ENCODE data around the gene ANKS3. TPM values are rescaled to one million over a fixed set of nuclear protein-coding genes. Genes with fewer than 3 reads are reported as not detected.
A peak's percentile ranks its signal among the peaks of the same experiment; 100 is the strongest.

ANKS3 gene
- total RNA-seq, 4 donors from 2014 or later, result 6.7 to 16.6 (median 9.0) TPM

DNA sequence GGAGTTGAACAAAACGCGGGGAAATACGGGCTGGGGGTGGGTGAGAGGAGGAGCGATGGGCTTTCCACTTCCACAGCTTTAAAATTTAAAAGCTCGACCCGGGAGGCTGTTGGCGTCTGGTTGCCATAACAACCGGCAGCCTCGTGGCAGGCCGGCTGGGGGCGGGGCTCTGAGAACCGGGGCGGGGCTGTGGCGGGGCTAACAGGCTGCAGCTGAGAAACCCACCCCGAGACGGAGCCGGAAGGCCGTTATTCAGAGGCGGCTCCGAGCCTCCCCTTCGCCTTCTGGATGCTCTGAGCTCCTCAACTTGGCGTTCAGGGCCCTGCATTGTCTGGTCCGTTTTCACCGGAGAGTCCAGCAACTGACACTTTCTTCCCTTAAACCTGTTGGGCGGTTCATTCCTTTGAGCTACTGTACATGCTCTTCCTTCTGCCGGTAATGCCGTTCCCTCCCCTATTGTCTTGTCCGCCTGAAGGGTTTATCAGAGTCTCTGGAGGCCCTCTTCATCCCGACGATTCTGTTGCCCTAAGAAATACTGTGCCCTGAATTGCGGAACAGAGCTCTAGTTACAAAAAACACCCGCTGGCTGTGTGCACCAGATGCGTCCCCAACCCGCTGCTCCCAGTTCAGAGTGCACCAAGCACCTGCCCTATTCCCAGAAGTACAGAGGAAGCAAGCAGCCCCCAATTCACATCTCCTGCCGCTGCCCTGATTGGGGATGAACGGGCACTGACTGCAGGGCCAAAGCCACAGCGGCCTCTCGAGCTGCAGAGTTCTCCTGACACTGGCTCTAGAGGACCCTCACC is 862 bp upstream of the ANKS3 start:
- peak overlapping the region; percentile 92 to 100 (median 92) for H3K4me3 ChIP-seq
- peaks cover 0 to 4% of the 10 kb centered on the region in 2 donors for H3K36me3 ChIP-seq
- intact Hi-C loops (cut with DNase I; ENCODE audit: low total_unique reads) (loop anchor here (1.0 to 2.0 kb wide), 6 partner anchors 33 to 221 kb away; partner anchors contain the start of genes MGRN1, NUDT16L1 and ROGDI), in situ Hi-C loops (cut with MboI; ENCODE audit: low sequenced_read_pairs in 4 of 4) (no loop called here)
- H3K9me3 ChIP-seq, result no peaks in the 10 kb centered on the region
- H3K4me1 ChIP-seq, result peaks cover 13 to 16% of the 10 kb centered on the region in 2 donors
- ATAC-seq (peak; percentile 75 to 78), DNase-seq (peak; percentile 73 to 79)
- H3K27me3 ChIP-seq, result no peaks in the 10 kb centered on the region
- TF ChIP-seq, protein P1, sequence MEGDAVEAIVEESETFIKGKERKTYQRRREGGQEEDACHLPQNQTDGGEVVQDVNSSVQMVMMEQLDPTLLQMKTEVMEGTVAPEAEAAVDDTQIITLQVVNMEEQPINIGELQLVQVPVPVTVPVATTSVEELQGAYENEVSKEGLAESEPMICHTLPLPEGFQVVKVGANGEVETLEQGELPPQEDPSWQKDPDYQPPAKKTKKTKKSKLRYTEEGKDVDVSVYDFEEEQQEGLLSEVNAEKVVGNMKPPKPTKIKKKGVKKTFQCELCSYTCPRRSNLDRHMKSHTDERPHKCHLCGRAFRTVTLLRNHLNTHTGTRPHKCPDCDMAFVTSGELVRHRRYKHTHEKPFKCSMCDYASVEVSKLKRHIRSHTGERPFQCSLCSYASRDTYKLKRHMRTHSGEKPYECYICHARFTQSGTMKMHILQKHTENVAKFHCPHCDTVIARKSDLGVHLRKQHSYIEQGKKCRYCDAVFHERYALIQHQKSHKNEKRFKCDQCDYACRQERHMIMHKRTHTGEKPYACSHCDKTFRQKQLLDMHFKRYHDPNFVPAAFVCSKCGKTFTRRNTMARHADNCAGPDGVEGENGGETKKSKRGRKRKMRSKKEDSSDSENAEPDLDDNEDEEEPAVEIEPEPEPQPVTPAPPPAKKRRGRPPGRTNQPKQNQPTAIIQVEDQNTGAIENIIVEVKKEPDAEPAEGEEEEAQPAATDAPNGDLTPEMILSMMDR (IDR thresholded peaks at IDR 0.05 in 4 of 5, conservative IDR thresholded peaks at IDR 0.05 in 1 of 5), result no peak
- TF ChIP-seq POLR2A (IDR thresholded peaks at IDR 0.05), result no peak
- H3K27ac ChIP-seq, result peak overlapping the region; percentile 84 to 97 (median 85)

DNA sequence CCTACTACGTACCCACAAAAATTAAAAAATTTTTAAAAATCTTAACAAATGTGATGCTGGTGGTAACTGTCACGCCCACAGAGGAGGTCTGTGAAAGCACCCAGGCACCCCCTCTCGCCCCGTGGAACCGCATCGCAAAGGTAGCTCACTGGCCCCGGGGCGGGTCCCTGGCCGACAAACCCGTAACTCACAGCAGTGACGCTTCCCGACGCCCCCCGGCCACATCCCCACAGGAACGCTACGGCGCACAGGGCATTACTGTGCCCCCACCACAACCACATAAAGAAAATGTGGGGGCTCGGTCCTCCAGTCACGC is 366 bp downstream of the ANKS3 start:
- no peak for TF ChIP-seq POLR2A (IDR thresholded peaks at IDR 0.05)
- TF ChIP-seq, protein P1 (IDR thresholded peaks at IDR 0.05 in 4 of 5, conservative IDR thresholded peaks at IDR 0.05 in 1 of 5), result no peak
- Histone ChIP-seq H3K4me1 (peaks cover 13 to 16% of the 10 kb centered on the region in 2 donors), H3K4me3 (peak overlapping the region; percentile 92 to 100 (median 92)), H3K27ac (peak overlapping the region; percentile 84 to 97 (median 85)), H3K27me3 (no peaks in the 10 kb centered on the region), H3K9me3 (no peaks in the 10 kb centered on the region), H3K36me3 (peaks cover 0 to 14% of the 10 kb centered on the region in 2 donors)
- intact Hi-C loops (cut with DNase I; ENCODE audit: low total_unique reads) (loop anchor here (1.0 to 2.0 kb wide), 6 partner anchors 35 to 223 kb away; partner anchors contain the start of genes MGRN1, NUDT16L1 and ROGDI), in situ Hi-C loops (cut with MboI; ENCODE audit: low sequenced_read_pairs in 4 of 4) (no loop called here)
- ATAC-seq (no peak), DNase-seq (no peak)

DNA sequence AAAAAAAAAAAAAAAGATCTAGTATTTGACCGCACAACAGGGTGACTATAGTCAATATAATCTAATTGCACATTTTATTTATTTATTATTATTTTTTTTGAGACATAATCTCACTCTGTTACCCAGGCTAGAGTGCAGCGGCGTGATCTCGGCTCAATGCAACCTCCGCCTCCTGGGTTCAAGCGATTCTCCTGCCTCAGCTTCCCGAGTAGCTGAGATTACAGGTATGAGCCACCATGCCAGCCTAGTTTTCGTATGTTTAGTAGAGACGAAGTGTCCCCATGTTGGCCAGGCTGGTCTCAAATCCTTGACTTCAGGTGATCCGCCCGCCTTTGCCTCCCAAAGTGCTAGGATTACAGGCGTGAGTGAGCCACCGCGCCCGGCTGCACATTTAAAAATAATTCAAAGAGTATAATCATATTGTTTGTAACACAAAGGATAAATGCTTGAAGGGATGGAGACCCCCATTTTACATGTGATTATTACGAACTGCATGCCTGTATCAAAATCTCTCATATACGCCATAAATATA is 794 bp downstream of the ANKS3 start:
- in situ Hi-C loops (cut with MboI; ENCODE audit: low sequenced_read_pairs in 4 of 4) (no loop called here), intact Hi-C loops (cut with DNase I; ENCODE audit: low total_unique reads) (no loop called here)
- Histone ChIP-seq H3K27ac (peak overlapping the region; percentile 84 to 97 (median 85)), H3K4me1 (peaks cover 13 to 16% of the 10 kb centered on the region in 2 donors), H3K9me3 (no peaks in the 10 kb centered on the region), H3K27me3 (no peaks in the 10 kb centered on the region), H3K36me3 (peaks cover 0 to 19% of the 10 kb centered on the region in 2 donors), H3K4me3 (peak overlapping the region; percentile 92 to 100 (median 92))
- DNase-seq (no peak), ATAC-seq (no peak)
- TF ChIP-seq, protein P1 (IDR thresholded peaks at IDR 0.05 in 4 of 5, conservative IDR thresholded peaks at IDR 0.05 in 1 of 5), result no peak
- TF ChIP-seq POLR2A (IDR thresholded peaks at IDR 0.05), result no peak

DNA sequence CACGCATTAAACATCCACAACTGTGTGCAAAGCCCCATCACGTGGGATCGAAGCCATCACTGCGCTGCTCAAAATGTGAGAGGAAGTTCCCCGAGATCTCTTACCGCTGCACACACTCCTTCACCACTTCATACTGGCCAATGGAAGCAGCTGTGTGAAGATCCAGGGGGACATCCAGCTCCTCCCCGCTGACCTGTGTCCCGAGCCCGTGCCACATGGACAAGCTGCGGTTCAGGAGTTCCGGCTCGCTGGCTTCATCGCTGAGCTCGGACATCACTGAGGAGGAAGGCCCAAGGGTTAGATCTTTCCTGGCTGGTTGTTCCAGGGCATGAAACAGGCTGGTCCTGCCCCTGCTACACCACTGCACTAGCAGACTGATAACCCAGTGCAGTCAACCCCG is 4.2 kb downstream of the ANKS3 start:
- no peak for TF ChIP-seq POLR2A (IDR thresholded peaks at IDR 0.05)
- TF ChIP-seq, protein P1 (IDR thresholded peaks at IDR 0.05 in 4 of 5, conservative IDR thresholded peaks at IDR 0.05 in 1 of 5), result no peak
- Histone ChIP-seq H3K9me3 (no peaks in the 10 kb centered on the region), H3K4me3 (no peak overlapping the region), H3K36me3 (peaks cover 0 to 30% of the 10 kb centered on the region in 2 donors), H3K4me1 (peaks cover 8% of the 10 kb centered on the region in 2 donors), H3K27ac (no peak overlapping the region), H3K27me3 (no peaks in the 10 kb centered on the region)
- no peak for DNase-seq
- ATAC-seq, result no peak
- in situ Hi-C loops (cut with MboI; ENCODE audit: low sequenced_read_pairs in 4 of 4), result no loop called here
- intact Hi-C loops (cut with DNase I; ENCODE audit: low total_unique reads), result loop anchor here (10.0 kb wide), 1 partner anchor 1995 kb away; no protein-coding TSS in a partner anchor

Measured in gastrocnemius medialis (tissue), 4 donors.